ENCODE measurements around the gene MYEOV.

Gene MYEOV

DNA sequence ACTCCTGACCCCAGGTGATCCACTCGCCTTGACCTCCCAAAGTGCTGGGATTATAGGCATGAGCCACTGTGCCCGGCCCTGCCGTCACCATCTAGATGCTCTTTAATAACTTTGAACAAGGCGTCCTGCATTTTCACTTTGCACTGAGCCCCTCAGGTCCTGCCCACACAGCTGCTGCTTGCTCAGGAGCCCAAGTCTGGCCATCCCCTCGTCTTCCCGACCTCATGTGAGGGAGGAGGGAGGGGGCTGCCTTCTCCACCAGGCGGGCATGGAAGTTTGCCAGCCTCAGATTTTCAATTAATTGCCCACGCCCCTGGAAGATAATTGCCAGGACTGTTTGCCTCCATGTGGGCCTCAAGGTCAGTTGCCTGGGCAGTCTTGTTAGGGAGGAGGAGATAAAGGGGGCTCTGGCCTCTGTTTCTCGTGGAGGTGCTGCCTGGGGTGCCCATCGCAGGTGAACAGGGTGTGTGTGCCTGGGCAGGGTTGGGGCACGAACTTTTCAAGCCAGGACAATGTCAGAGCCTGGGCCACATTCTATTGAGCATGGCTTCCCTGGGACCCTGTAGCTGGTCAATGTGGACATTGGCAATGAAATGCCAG lies 27.9 kb upstream of the MYEOV start:
- no peak for DNase-seq

DNA sequence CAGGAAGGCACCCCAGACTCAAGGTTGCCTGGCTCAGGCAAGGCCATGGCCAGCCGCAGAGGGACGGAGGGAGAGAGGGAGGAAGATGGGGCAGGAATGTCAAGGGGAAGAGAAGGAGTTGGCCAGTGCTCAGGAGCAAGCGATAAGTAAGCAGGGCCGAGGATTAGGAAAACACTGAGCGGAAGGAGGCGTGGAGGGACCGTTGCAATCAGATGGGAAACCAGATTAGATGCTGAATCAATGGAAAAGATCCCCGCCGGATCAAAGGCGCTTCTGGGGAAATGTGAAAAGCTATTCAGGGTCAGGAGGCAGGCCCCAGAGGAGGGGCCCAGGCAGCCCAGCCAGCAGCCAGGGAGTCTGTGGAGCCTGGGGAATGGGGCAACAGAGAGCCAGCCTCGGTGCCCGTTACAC lies 26.6 kb upstream of the MYEOV start:
- no peak for DNase-seq

DNA sequence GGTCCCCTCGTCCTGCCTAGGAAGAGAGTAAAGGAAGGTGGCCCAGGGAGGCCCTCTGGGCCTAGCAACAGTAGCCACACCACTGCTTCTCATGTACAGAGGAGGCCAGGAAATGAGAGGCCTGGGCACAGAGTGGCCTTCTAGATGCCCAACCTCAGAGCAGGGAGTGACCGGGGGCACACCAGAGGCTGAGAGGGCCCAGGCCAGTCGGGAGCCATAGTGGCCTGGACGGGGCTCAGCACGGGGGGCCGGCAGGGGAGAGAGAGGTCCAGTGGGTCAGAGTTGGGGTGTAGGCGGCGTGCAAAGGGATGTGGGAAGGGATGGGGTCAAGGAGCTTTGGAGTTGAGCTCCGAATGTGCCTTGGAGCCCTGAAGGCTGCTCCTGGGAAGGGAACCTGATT lies 25.0 kb upstream of the MYEOV start:
- no peak for DNase-seq

DNA sequence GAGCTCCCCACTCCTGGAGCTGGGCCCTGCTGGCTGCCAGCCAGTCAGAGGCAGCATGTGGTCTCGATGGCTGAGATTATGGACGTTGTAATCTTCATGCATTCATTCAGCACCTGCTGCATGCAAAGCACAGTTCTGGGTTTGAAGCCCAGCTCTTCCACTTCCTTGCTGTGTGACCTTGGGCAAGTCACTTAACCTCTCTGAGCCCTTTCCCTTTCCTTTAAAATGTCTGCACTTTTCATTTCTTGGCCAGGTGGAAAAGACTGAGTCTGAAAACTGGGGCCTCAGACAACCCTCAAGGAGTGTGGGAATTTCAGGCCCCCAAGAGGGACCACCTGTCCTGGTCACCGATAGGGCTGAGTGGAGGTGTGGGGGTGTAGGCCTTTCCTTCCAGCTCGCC lies 24.6 kb upstream of the MYEOV start:
- DNase-seq = no peak

DNA sequence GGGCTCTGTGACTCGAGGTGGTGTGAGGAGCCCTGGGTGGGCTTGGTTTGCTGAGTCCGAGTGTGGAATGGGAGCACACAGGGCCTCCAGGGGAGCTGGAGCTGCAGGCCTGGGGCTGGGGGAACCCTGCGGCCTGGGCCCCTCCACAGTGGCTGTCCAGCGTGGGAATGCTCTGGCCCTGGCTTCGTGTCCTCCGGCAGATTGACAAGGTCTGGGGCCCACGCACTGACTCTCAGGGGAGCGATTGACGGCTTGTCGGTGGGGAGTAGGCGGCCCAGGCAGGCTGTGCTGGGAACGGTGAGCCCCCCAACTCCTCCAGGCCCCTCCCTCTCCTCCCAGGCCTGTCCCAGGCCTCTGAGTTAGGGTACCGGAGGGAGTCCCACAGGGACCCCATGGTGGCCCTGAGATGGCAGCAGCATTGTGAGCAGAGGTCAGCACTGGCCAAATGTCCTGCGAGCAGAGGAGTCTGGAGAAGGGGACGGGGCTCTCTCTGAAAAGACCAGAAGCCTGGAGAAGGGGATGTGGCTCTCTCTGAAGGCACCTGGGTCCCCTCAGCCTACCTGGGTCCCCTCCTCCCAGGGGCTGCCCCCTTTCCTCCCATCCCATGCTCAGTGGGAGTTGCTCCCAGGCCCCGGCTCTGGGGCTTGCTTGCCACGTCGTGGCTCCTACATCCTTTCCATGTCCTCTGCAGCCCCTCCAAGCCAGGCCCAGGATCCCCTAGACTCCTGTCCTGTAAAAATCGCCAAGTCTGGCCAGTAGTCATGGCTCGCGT lies 23.8 kb upstream of the MYEOV start:
- no peak for DNase-seq

DNA sequence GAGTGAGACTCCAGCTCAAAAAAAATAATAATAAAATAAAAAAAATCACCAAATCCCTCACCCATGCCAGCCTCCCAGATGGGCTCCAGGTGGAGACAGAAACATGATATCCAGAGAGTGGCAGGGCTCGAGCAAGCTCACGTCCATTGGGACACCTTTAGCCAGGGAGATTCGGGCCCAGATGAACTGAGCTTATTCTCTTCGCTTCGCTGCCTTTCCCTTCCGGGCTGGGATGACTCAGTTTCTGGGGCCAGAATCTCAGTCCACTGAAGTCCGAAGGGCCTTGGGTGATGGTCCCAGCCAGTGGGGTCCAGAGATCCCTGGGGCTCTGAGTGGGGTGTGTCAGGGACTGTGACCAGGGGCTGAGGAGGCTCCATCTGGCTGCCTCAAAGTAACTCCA lies 23.0 kb upstream of the MYEOV start:
- DNase-seq = no peak

DNA sequence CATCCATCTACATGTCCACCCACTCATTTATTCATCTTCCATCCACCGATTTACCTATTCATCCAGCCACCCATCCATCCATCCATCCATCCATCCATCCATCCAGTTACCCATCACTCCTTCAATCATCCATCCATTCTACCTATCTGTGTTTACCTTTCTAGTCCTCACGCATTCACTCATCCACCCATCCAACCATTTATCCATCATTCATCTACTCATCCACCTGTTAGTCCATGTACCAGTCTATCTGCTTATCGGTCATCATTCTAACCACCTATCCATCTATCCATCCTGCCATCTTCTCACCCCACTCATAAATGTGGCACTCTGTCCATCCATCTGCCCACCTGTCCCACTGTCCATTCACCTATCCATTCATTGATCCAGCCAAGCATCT lies 21.9 kb upstream of the MYEOV start:
- DNase-seq = no peak

DNA sequence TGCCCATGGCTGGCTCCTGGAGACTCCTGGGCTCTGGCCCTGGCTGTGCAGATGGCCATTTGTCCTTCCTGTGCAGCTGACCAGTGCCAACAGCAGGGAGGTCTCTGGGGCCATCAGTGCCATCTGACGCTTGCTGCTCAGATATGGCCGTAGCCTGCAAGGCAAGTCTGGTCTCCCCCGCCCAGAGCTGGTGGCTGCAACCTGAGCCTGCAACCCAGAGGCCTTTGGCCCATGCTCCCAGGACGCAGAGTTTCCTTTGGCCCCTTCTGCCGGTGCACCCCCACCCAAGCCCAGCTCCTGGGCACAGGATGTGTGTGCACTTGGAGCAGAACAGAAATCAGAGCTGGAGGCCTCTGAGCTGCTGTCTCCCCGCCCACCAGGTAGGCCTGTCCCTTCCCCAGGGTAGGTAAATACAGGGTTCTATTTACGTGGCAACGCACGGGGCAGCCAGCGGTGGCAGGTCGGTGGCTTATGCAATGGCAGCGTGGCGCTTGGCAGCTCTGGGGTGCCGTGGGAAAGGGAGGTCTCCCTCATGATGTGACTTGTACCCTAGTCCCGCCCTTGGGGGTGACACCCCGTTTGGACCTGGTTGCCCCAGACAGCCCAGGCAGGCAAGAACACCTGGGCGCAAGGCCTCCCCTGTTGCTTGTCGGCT lies 21.0 kb upstream of the MYEOV start:
- DNase-seq = no peak

DNA sequence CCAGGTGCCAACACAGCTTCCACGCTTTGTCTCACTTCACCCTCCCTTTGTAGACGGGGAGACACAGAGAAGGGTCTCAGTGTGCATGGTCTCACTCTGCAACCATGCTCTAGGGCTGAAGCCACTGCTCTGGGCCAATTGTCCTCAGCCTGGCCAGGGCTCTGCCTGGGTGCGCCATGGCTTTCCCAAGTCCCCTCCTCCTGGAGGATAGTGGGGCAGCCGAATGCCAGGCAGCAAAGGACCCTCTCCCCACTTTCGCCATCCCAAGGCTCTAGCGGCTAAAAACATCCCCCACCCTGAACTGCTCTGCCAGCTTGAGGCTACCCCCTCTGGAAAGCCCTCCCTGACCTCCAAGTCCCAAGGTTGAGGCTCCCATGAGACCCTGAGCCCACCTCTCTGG lies 20.4 kb upstream of the MYEOV start:
- DNase-seq = no peak

DNA sequence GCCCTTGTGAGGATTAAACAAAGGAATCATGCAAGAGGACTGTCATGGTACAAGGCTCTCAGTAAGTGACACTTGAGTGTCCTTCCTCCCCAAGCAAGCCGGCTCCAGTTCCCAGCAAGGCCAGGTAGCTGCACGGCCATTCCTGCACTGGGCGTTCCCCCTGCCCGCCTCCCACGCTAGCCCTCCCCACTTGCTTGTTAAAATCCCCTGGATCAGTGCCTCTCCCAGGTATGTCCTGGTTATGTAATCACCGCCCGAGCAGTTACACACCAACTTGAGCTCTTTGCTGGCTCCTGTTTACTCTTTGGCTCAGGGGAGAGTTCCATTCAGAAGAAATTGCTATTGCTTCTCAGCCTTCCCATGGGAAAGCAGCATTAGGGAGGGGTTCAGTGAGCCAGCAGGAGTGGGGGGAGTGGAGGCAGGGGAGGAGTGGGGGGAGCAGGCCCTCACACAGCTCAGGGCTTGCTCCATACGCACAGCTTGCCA lies 19.4 kb upstream of the MYEOV start:
- DNase-seq = no peak

DNA sequence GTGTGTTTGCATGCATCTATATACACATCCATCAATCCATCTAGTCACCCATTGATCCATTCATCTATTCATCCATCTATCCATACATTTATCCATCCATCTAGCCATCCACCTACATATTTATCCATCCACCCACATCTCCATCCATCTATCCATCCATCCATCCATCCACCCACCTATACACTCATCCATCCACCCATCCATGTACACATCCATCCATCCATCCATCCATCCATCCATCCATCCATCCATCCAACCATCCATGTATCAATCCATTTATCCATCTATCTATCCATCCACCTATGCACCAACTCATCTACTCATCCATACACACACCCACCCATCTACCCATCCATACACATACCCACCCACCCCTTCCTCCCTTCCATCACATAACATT lies 18.8 kb upstream of the MYEOV start:
- no peak for DNase-seq

DNA sequence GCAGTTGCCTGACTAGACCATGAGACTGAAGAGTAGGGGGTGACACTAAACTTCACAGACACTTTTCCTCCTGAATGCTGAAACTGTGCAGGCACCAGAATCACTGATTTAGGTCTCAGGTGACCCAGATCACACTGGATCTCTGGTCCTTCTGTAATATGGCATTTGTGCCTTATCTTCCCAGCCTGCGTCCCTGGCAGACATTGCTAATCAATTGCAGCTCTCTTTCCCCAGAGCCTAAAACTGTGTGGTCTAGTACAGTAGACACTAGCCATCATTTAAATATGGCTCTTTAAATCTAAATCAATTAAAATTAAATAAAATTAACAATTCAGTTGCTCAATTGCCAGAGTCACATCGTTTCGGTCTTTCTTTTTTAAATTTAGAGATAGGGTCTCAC lies 17.8 kb upstream of the MYEOV start:
- DNase-seq = no peak

DNA sequence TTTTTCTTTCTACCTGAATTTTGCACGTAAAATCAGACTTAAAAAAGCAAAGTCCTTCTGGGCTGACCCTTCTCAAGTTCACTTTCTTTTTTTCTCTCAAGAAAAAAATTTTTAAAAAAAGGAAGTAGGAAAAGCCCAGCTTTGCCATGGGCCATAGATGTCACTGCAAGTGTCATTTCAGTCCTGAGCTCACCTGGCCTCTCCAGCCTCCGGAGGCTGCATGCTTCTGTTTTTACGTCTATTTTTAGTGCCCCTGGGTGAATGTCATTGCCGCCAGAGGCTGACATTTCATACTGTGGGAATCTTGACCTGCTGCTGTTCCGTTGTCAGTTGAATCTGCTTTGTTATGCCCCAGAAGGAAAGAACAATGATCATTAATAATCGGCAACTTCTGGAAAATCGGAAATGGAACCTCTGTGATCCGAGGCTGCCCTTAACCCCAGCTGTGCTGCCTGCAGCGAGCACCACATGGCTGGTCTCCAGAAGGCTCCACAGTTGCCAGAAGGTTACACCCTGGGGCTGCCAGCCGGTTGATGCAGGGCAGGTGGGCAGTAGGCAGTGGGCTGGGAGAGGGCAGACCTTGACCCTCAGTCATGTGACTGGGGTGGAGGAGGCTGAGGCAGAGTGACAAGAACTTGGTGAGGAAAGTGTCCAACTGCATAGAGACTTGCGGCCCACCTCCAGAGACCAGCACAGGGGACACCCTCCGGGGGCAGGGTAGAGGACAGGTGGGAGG lies 16.7 kb upstream of the MYEOV start:
- no peak for DNase-seq

DNA sequence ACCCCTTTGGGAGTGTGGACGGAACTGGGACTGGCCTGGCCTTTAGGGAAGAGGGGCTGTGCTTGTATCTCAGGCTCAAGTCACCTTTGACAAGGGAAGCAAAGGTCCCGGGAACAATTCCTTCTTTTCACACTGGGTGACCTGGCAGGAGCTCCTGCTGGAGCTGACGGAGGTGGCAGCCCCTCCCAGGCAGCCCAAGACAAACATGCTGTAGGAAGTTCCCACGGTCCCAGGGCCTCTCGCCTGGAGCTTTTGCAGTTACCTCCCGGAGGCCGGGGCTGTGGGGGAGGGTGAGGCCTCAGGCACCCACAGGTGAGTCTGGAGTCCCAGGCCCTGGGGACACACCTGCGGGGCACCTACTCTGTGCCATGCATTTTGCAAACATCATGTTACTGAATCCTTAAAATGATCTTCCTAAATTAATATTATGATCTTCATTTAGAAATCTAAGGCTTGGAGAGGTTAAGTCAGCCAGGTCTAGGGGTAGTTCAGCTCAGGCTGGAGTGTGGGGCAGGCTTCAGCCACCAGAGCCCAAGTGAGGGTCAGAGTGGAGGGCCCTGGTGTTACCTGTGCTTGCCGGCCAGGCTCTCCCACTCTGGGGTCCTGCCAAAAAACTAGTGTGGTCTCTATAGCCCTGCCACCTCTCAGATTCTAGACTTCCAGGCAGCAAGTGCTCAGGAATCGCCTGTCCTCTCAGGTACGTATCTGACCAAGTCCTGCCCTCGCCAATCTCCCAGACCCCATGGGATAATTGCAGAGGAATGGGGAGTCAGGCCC lies 15.7 kb upstream of the MYEOV start:
- no peak for DNase-seq

DNA sequence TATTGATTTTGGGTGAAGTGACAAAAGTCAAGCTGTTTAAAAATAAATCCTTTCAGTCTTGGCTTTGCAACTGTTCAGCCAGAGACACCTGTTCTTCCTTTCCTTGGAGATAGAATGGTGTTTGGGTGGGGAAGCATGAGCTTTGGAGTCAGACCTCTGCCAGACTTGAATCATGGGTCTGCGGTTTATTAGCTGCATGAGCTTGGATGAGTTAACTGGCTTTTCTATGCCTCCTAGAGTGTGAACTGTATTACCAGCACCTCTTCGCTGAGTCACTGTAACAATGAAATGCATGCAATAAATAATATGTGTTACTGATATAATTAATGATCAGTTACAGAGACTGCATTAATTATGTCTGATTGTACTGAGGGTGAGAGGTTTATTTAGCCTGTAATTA lies 13.5 kb upstream of the MYEOV start:
- DNase-seq = no peak

DNA sequence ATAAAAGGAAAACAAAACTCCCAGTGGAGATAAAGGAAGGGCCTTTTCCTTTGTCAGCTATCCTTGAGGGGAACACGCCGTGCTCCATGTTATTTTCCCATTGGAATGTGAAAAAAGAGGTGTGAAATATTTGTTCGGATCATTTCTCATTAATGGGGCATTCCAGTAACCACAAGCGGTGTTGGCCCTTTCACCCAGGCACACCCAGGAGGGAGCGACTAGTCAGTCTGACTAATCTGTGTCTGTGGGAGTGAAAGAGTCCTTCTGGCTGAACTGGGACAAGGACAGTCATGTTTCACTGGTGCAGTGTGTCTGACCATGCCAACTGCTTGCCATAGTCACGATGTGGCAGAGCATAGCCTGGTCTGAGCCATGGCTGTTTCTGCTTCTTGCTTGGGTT lies 13.0 kb upstream of the MYEOV start:
- DNase-seq = no peak

DNA sequence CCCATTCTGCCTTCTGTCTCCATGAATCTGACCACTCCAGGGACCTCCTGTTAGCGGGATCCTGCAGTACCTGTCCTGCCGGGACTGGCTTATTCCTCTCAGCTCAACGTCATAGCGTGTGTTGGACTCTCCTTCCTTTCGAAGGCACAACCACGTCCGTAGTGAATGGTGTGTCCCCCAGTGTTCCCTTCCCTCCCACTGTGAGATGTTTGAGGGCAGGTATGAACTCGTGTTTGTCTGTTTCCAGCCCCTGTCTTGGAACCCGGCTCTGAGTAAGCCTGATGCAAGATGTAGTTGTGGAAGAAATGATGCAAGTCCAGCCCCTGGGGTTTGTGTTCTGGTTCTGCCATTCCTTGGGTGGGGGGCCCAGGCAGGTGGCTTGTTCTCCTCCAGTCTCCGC lies 10.5 kb upstream of the MYEOV start:
- DNase-seq = no peak

DNA sequence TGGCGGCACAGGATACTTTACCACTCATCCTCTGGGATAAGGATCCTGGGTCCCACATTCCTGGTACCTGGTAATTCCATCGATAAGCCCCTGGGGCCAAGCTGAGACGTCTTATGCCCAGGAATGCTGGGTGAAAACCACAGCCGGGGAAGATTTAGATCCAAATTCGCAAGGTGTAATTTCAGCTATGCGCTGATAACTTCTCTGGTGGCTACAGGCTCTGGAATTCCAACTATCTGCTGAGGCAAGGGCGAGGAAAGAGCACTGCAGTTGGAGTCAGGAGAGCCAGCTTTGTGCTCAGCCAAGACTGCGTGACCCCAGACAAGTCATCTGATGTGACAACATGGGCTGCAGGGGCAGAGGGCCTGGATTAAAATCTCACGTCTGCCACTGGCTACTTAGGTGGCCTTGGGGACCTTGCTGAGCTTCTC lies 9.9 kb upstream of the MYEOV start:
- DNase-seq = no peak

DNA sequence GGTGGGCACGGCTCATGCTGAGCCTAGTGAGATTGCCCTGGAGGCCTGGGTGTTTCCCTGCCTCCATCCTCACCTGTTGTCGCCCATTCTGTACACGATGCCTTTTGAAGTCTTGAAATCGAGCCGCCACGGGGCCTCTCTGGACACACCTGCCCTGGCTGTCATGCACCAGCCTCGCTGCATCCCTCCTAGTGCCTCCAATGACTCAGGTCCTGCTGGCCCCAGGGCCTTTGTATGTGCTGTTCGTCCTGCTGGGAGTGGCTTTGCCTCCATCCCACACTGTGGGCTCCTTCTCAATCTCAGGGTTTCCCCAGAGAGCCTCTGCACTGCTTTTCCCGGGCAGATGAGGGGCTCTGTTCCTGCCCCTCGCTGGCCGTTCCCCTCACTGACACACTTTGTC lies 8.9 kb upstream of the MYEOV start:
- DNase-seq = no peak

DNA sequence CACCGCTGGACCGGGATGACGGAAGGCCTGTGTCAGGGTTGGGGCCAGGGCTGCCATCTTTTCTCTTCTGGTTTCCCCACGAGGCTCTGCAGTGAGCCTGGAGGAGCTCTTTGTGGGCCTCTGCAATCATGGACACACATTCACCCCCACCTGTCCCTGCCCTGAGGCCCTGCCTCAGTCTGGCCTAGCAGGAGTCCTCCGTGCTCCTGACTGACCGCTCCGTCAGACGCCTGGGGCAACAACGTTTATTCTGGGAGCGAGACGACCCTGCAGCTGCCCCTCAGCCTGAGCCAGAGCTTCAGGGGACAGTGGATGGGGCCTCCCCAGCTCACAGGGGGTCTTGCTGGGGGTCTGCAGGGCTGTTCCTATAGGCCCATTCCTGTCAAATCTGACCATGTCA lies 8.2 kb upstream of the MYEOV start:
- DNase-seq = no peak

DNA sequence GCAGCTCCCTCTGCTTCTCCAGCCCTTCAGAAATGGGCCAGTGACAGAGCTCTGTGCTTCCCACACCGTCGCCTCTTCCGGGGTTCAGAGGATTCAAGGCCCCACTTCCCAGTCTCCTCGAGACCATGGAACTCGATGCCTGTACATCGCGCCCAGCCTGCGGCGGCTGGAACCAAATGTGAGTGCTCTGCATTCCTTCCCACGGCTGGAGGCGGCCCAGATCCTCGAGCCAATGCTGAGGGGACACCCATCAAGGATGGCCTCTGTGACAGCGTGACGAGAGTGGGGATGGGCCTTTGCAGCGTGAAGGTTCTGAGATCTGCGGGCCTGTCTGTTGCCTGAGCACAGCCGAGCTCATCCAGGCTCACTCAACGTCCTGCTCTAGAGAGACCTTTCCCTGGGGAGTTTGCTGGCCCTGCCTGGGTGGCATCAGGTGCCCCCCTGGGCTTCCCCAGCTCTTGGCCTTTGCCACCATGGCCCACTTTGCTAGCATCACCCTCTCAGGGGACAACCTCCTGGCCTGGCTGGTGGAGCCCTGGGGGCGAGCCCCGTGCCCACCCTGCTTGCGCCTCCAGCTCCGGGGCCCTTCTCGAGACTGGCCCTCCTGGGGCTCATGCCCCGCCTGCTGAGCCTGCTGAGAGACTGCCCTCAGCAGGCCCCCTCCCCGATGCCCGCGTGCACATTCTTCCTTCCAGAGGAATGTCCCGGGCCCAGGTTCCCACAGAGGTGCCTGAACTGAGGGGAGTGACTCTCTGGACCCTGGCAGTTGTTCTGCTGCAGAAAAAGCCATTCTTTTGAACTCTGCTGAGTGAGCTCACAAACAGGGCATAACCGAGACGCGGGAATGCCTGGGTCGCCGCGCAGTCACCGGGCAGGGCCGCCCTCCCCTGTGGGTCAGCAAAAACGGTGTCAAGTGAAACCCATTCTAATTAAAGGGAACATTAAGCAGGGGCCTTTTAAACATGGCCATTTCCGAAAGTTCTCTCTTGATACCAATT lies 7.3 kb upstream of the MYEOV start:
- DNase-seq = no peak

All from activated CD8-positive, alpha-beta memory T cell treated with anti-CD3 and anti-CD28 coated beads, Interleukin-2, amount 50 U/mL, for 48 hours (primary cell).